SK-N-SH treated with all-trans-retinoic acid at 6 μM for 48 hours (cell line): ENCODE results near the gene NPAS3.

Experiments
- ATAC-seq: fragments of 200-7000 bp; cut with Tn5 transposase; 3 replicates; pipeline ENCODE4 v1.9.1; 2020; ENCODE audit warnings: mild to moderate bottlenecking, moderate library complexity
- ARNTL ChIP-seq: fragments of 450-650 bp; formaldehyde crosslinking; IDR thresholded peaks from 2 replicates; pipeline ENCODE4 v1.5.0; 2020; ENCODE audit warnings: low read depth, mild to moderate bottlenecking, moderate library complexity, borderline replicate concordance
- BACH2 ChIP-seq: fragments of 250-450 bp; sonication (Bioruptor Pico); IDR thresholded peaks from 2 replicates; pipeline ENCODE4 v1.9.0; 2021; ENCODE audit warnings: mild to moderate bottlenecking, borderline replicate concordance
- CREB5 ChIP-seq: fragments of 250-450 bp; sonication (Bioruptor Pico); IDR thresholded peaks from 2 replicates; pipeline ENCODE4 v1.5.1; 2020; ENCODE audit warnings: low read depth, mild to moderate bottlenecking, moderate library complexity
- CSDC2 ChIP-seq: fragments of 250-450 bp; sonication (Bioruptor Pico); IDR thresholded peaks from 2 replicates; pipeline ENCODE4 v1.5.0; 2020; ENCODE audit warnings: mild to moderate bottlenecking, moderate library complexity
- CSRNP3 ChIP-seq: fragments of 250-450 bp; sonication (Bioruptor Pico); IDR thresholded peaks from 2 replicates; pipeline ENCODE4 v1.5.1; 2021; ENCODE audit warnings: mild to moderate bottlenecking, moderate library complexity
- ESRRG ChIP-seq: fragments of 250-450 bp; sonication (Bioruptor Pico); IDR thresholded peaks from 2 replicates; pipeline ENCODE4 v1.6.1; 2021; ENCODE audit warnings: mild to moderate bottlenecking
- GLIS3 ChIP-seq: fragments of 250-450 bp; sonication (Bioruptor Pico); IDR thresholded peaks from 2 replicates; pipeline ENCODE4 v1.5.0; 2020; ENCODE audit warnings: mild to moderate bottlenecking, moderate library complexity
- ISL1 ChIP-seq: fragments of 250-450 bp; sonication (Bioruptor Pico); IDR thresholded peaks from 2 replicates; pipeline ENCODE4 v2.1.2; 2022; ENCODE audit warnings: mild to moderate bottlenecking, moderate library complexity
- OSR1 ChIP-seq: fragments of 250-450 bp; sonication (Bioruptor Pico); IDR thresholded peaks from 2 replicates; pipeline ENCODE4 v1.8.0; 2022; ENCODE audit warnings: moderate library complexity, mild to moderate bottlenecking, inconsistent platforms
- PATZ1 ChIP-seq: fragments of 250-450 bp; sonication (Bioruptor Pico); IDR thresholded peaks from 2 replicates; pipeline ENCODE4 v1.8.0; 2020; ENCODE audit warnings: mild to moderate bottlenecking, moderate library complexity, borderline replicate concordance
- POU6F1 ChIP-seq: fragments of 250-450 bp; sonication (Bioruptor Pico); IDR thresholded peaks from 2 replicates; pipeline ENCODE4 v1.8.0; 2021; ENCODE audit warnings: low read depth, mild to moderate bottlenecking, moderate library complexity, borderline replicate concordance
- PPARA ChIP-seq: fragments of 250-450 bp; sonication (Bioruptor Pico); IDR thresholded peaks from 2 replicates; pipeline ENCODE4 v1.5.0; 2020; ENCODE audit warnings: mild to moderate bottlenecking, borderline replicate concordance
- RARB ChIP-seq: fragments of 250-450 bp; sonication (Bioruptor Pico); IDR thresholded peaks from 2 replicates; pipeline ENCODE4 v1.8.0; 2021; ENCODE audit warnings: mild to moderate bottlenecking, moderate library complexity
- SNAI2 ChIP-seq: fragments of 250-450 bp; sonication (Bioruptor Pico); IDR thresholded peaks from 2 replicates; pipeline ENCODE4 v1.5.0; 2020; ENCODE audit warnings: mild to moderate bottlenecking, moderate library complexity
- TCF4 ChIP-seq: fragments of 250-450 bp; sonication (Bioruptor Pico); IDR thresholded peaks from 2 replicates; pipeline ENCODE4 v1.8.0; 2021; ENCODE audit warnings: mild to moderate bottlenecking, moderate library complexity, borderline replicate concordance
- TOX ChIP-seq: fragments of 250-450 bp; sonication (Bioruptor Pico); IDR thresholded peaks from 2 replicates; pipeline ENCODE4 v1.8.0; 2021; ENCODE audit warnings: mild to moderate bottlenecking, moderate library complexity, borderline replicate concordance
- TSHZ2 ChIP-seq: fragments of 250-450 bp; sonication (Bioruptor Pico); IDR thresholded peaks from 2 replicates; pipeline ENCODE4 v1.5.0; 2020; ENCODE audit warnings: mild to moderate bottlenecking, moderate library complexity
- ZC3H10 ChIP-seq: fragments of 250-450 bp; sonication (Bioruptor Pico); IDR thresholded peaks from 2 replicates; pipeline ENCODE4 v1.5.1; 2021; ENCODE audit warnings: mild to moderate bottlenecking, moderate library complexity
- ZFP30 ChIP-seq: fragments of 450-650 bp; formaldehyde crosslinking; IDR thresholded peaks from 2 replicates; pipeline ENCODE4 v1.5.0; 2022; ENCODE audit warnings: mild to moderate bottlenecking, moderate library complexity
- ZNF565 ChIP-seq: fragments of 450-650 bp; formaldehyde crosslinking; conservative IDR thresholded peaks from 2 replicates; pipeline ENCODE4 v1.5.0; 2020; ENCODE audit warnings: low read depth, mild to moderate bottlenecking, moderate library complexity
- ZNF70 ChIP-seq: fragments of 450-650 bp; formaldehyde crosslinking; IDR thresholded peaks from 2 replicates; pipeline ENCODE4 v1.5.0; 2020; ENCODE audit warnings: mild to moderate bottlenecking, moderate library complexity

The NPAS3 gene

DNA sequence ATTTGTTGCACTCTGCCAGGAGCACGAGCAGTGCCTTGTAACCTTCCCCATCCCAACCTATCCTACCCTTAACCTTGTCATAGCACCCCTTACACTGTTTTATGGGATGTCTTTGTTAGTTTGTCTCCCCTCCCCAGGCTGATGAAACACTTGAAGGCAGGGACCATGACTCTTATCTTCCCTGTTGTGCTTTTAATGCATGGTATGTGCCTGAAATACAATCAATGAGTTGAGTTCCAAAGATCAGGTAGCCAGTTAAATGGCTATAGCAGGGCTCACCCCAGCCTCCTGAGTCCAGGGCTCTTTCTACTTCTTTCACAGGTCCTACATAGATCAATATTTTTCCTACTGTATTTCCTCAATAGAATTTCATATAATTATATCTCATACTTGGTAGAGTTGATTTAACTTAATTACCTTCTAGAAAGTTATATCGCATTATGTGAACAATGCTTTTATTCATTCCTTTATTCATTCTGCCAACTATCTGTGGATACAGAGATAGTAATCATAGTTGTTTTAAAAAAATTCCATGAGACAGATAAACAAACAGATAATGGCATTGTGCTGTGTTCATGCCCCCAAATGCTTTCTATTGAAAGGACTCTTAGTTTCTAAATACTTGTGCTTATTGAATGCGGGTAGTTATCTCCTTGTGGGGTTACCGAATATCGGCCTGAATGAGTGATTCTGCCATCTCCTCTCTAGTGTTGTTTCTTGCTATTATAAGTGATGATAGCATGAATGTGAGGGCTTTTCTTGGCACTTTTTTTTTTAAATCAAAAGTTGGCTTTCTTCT is 347.4 kb downstream of the NPAS3 start:
- TF ChIP-seq RARB (CRISPR knock-in tag) = no peak
- ATAC-seq = no peak

DNA sequence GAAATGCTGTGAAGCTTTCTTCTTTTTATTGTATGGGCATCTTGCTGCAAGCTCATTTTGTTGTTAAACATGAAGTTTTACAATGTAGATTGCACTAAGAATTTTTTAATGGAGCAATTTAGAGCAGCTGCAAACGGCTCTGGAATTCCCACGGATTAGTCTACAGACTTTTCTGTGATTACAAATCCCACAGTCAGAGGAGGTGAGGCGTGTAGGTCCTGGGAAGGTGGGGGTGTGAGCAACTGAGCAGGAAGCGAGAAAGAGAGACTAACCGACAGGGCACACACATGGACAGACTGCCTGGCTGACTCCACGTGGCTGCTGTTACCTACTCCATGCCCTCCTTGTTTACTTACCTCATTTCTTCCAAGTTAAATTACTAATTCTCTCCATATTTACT is 348.5 kb downstream of the NPAS3 start:
- no peak for TF ChIP-seq BACH2 (CRISPR knock-in tag)
- TF ChIP-seq RARB (CRISPR knock-in tag) = no peak
- no peak for TF ChIP-seq TOX (CRISPR knock-in tag)
- TF ChIP-seq ARNTL (CRISPR knock-in tag) = no peak
- no peak for TF ChIP-seq CSDC2
- TF ChIP-seq OSR1 = no peak
- no peak for TF ChIP-seq ISL1 (CRISPR knock-in tag)
- TF ChIP-seq CSRNP3 (CRISPR knock-in tag) = no peak
- TF ChIP-seq ZFP30 (CRISPR knock-in tag) = no peak
- TF ChIP-seq TSHZ2 (CRISPR knock-in tag) = no peak
- no peak for TF ChIP-seq GLIS3 (CRISPR knock-in tag)
- no peak for ATAC-seq

- ATAC-seq = no peak
- TF ChIP-seq CREB5 (CRISPR knock-in tag) (no peak), CSRNP3 (CRISPR knock-in tag) (no peak)
Observed at GRCh38 chr14:33290641-33291040, 352.0 kb downstream of the NPAS3 start.

DNA sequence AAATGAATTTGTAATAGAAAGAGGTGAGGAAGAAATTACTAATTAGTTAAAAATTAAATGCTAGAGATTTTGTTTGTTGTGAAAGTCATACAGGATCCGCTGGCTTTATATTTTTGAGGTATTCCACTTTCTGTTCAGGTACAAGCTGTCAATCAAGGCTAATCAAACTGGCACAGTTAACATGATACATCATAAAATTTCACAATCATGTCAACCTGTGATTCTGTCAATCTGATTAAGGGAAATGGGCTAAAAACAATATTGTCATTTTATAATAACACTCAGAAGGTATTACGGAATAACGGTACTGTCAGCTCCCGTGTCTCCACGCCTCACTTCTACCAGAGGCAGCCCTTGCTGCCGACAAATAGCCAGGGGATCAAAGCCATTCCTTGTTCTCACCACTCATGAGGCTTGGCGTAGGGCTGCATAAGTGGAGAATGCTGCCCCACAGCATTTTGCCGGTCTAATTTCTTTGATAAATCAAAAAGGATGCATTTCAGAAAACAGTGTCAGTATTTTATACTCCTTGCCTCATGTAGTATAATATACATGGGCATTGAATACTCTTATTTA is 352.9 kb downstream of the NPAS3 start:
- ATAC-seq = no peak
- TF ChIP-seq PPARA (CRISPR knock-in tag) (no peak), PATZ1 (CRISPR knock-in tag) (no peak), ZNF565 (no peak), GLIS3 (CRISPR knock-in tag) (no peak), ISL1 (CRISPR knock-in tag) (no peak), OSR1 (no peak), CSRNP3 (CRISPR knock-in tag) (no peak), ZC3H10 (CRISPR knock-in tag) (no peak), ZNF70 (CRISPR knock-in tag) (no peak), POU6F1 (CRISPR knock-in tag) (no peak), TCF4 (CRISPR knock-in tag) (no peak), CSDC2 (no peak), CREB5 (CRISPR knock-in tag) (no peak), SNAI2 (CRISPR knock-in tag) (no peak), RARB (CRISPR knock-in tag) (no peak), ESRRG (CRISPR knock-in tag) (no peak)
